Posterior vena cava (tissue), 2 donors: ENCODE measurements around the gene GLI1. TPM values are rescaled to one million over a fixed set of nuclear protein-coding genes. Genes with fewer than 3 reads are reported as not detected.

ENCODE experiments used
- DNase-seq: peaks from one replicate; pipeline ENCODE4 v3.0.0-alpha.2; 2020; ENCODE audit warnings: low spot score
- intact Hi-C, 2 donors: fragments of 100-400 bp; cut with DNase I; formaldehyde crosslinking; loops; one replicate each; pipeline versions ENCODE4 v1.14.1 to v1.14.2; 2022 to 2023
- total RNA-seq, 2 donors: library from RNA; stranded (reverse); fragmentation: NEBNext Ultra II Directional; extraction: Animal tissue kit (Norgen Biotek cat#: 25700); gene quantifications; one replicate each; pipeline ENCODE4 v1.2.1, GENCODE V29; 2021
- donor health status: DM: yes; HTN: yes; CAD: no.
- donor health status: DM: yes; HTN: yes; CAD: no.

GLI1 gene
- total RNA-seq, 2 donors from 2014 or later = 0.90 to 3.2 TPM

DNA sequence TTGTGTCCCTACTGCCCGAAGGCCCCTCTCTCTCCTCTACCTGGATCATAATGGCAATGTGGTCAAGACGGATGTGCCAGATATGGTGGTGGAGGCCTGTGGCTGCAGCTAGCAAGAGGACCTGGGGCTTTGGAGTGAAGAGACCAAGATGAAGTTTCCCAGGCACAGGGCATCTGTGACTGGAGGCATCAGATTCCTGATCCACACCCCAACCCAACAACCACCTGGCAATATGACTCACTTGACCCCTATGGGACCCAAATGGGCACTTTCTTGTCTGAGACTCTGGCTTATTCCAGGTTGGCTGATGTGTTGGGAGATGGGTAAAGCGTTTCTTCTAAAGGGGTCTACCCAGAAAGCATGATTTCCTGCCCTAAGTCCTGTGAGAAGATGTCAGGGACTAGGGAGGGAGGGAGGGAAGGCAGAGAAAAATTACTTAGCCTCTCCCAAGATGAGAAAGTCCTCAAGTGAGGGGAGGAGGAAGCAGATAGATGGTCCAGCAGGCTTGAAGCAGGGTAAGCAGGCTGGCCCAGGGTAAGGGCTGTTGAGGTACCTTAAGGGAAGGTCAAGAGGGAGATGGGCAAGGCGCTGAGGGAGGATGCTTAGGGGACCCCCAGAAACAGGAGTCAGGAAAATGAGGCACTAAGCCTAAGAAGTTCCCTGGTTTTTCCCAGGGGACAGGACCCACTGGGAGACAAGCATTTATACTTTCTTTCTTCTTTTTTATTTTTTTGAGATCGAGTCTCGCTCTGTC is 2.7 kb upstream of the GLI1 start:
- DNase-seq = peak; percentile 40
- intact Hi-C loops = loop anchor here in 1 of 2 donors (5.0 kb wide), 1 partner anchor 150 kb away; no protein-coding TSS in a partner anchor

DNA sequence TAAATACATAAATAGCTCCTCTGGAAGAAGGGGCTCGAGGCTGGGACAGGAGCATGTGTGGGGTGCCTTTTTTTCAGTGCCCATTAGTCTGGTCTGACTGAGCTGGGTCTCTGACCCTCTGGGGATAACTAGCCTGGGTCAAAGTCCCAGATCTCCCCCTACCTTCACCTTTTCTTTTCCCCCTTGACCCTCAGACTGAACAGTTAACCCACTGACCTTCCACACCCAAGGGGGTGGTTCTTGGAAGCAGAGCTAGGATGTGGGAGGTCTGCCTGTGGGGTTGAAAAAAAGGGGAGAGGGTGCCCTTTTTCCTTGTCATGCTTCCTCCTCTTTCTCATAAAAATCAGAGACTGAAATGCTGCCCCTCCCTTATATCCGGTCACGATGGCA is 925 bp upstream of the GLI1 start:
- DNase-seq = no peak
- intact Hi-C loops = loop anchor here in 1 of 2 donors (5.0 kb wide), 1 partner anchor 151 kb away; no protein-coding TSS in a partner anchor

DNA sequence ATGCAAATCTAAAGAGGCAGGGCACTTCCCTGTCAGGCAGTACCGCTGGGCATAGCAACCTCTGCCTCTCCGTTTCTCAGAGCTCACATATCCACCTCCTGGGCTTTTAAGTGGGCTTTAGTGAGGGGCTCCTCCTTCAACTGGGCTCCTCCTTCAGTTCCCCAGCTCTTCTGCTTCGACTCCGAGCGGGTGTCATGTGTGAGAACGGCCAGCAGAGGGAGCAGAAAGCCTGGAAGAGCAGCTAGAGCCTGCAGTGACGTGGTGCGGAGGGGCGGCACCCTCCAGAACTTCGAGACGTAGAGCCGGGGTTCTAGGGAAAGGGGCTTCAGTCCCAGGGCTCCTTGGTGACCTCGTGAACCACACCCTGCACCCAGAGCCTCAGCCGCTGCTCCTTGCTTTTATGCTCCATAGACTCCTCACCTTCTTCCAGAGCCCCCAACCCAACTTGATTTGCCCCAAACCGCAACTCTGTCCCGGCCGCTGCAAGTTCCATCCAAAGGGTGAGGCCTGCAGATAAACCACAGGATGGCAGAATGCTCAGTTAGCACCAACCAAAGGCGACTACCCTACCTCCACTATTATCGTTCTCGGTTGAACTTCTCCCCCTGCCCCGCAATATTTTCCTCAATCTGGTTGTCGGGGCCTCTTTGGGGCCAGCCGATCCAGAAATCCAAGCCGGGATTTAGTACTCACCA is 383 bp upstream of the GLI1 start:
- peak; percentile 98 for DNase-seq
- intact Hi-C loops = loop anchor here in 1 of 2 donors (5.0 kb wide), 1 partner anchor 152 kb away; no protein-coding TSS in a partner anchor

GRCh38 chr12:57460468-57460784 is 841 bp downstream of the GLI1 start:
- peak; percentile 62 for DNase-seq
- intact Hi-C loops = loop anchor here in 1 of 2 donors (1.0 kb wide), 1 partner anchor 21 kb away; no protein-coding TSS in a partner anchor

- intact Hi-C loops = loop anchor here in 1 of 2 donors (1.0 kb wide), 1 partner anchor 20 kb away; no protein-coding TSS in a partner anchor
Observed at GRCh38 chr12:57460841-57461275, 1.3 kb downstream of the GLI1 start.

GRCh38 chr12:57461276-57461916 is 1.8 kb downstream of the GLI1 start:
- intact Hi-C loops = no loop called here

More at GRCh38 chr12:57460841-57461275, 1.3 kb downstream of the GLI1 start:
- DNase-seq = peak; percentile 80

GRCh38 chr12:57461917-57462250 is 2.3 kb downstream of the GLI1 start:
- intact Hi-C loops = no loop called here
- DNase-seq = no peak

More at GRCh38 chr12:57461276-57461916, 1.8 kb downstream of the GLI1 start:
- peak; percentile 90 for DNase-seq

- intact Hi-C loops = no loop called here
- DNase-seq = peak; percentile 95
Observed at GRCh38 chr12:57462251-57462911, 2.8 kb downstream of the GLI1 start.

GRCh38 chr12:57462912-57463253 is 3.3 kb downstream of the GLI1 start:
- intact Hi-C loops = no loop called here
- DNase-seq = no peak

DNA sequence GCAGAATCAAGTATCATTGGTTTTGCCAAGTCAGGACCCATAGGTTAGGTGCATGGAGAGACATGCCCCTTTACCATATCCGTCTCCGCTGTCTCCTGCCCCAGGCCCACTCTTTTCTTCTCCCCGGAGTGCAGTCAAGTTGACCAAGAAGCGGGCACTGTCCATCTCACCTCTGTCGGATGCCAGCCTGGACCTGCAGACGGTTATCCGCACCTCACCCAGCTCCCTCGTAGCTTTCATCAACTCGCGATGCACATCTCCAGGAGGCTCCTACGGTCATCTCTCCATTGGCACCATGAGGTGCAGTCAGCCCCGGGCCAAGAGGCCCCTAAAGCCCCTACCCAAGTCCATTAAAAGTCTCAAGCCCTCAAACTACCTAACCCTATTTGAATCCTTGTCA is 5.0 kb downstream of the GLI1 start:
- DNase-seq = no peak
- intact Hi-C loops = no loop called here

DNA sequence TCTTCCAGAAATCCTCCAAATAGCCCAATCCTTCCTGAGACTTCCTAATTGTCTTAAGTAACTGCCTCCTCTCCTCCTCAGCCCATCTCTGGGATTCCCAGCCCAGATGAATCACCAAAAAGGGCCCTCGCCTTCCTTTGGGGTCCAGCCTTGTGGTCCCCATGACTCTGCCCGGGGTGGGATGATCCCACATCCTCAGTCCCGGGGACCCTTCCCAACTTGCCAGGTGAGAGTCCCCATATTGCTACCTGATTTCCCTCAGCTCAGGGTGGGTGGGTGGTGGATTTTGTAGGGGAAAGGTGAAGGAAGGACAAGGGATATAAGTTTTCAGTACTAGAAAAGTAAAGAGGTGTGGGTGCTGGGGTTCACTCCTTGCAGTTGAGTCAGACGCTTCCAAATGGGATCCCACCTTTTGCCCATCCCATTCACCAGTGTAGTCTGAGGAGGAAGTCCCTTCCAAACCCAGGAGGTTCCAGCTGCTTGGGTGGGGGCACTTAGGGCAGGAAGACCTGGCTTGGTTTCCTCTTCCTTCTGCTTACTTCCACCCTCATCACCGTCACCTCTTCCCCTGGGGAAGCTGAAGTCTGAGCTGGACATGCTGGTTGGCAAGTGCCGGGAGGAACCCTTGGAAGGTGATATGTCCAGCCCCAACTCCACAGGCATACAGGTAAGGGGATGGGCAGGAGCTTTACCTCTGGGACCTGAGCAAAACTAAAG is 5.6 kb downstream of the GLI1 start:
- intact Hi-C loops = no loop called here

GRCh38 chr12:57465747-57466505 is 6.3 kb downstream of the GLI1 start:
- DNase-seq = peak; percentile 41
- intact Hi-C loops = no loop called here

More for the DNA sequence above, 5.6 kb downstream of the GLI1 start:
- no peak for DNase-seq

GRCh38 chr12:57467212-57467874 is 7.8 kb downstream of the GLI1 start:
- intact Hi-C loops = no loop called here
- DNase-seq = no peak

GRCh38 chr12:57467915-57468314 is 8.3 kb downstream of the GLI1 start:
- DNase-seq = no peak
- intact Hi-C loops = no loop called here

DNA sequence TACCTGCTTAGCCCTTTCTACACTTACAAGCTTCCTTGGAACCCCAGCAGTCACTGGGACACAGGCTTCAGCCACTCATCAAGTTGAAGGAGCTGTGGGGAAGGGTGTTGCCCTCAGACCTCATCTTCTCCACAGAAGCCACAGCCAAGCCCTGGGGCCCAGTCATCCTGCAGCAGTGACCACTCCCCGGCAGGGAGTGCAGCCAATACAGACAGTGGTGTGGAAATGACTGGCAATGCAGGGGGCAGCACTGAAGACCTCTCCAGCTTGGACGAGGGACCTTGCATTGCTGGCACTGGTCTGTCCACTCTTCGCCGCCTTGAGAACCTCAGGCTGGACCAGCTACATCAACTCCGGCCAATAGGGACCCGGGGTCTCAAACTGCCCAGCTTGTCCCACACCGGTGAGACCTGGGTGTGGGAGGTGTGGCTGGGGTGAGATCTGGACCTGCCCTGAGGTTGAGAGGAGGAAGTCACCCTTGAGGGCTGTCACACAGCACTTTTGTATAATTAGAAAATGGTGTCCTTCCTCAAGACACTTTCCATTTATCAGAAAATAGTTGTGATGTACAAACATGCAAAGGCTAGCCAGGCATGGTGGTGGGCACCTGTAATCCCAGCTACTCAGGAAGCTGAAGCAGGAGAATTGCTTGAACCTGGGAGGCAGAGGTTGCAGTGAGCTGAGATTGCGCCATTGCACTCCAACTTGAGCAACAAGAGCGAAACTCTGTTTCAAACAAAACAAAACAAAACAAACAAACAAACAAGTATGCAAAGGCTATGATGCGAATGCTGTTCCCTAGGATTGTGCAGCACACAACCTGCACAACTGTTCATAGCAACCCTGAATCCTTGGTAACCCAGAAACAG is 9.9 kb downstream of the GLI1 start:
- DNase-seq = peak; percentile 43
- intact Hi-C loops = no loop called here

- peak; percentile 51 for DNase-seq
- intact Hi-C loops = no loop called here
Observed at GRCh38 chr12:57470286-57470969, 10.8 kb downstream of the GLI1 start.
